Measurements from ENCODE around the gene CDADC1. TPM values are rescaled to one million over a fixed set of nuclear protein-coding genes. Genes with fewer than 3 reads are reported as not detected.

The CDADC1 gene
- total and polyA plus RNA-seq, 7 donors = 2.4 to 12.2 (median 6.5) TPM

GRCh38 chr13:49216334-49216733, 31.4 kb upstream of the CDADC1 start:
- Histone ChIP-seq H3K27ac (no peak overlapping the region), H3K27me3 (peaks cover 15 to 42% (median 36%) of the 10 kb centered on the region in 3 donors), H3K36me3 (no peaks in the 10 kb centered on the region), H3K4me1 (peaks cover 0 to 18% (median 14%) of the 10 kb centered on the region in 4 donors), H3K9me3 (no peaks in the 10 kb centered on the region), H3K4me3 (no peak overlapping the region)
- intact Hi-C loops (cut with DNase I) = no loop called here
- no peak for DNase-seq
- 79 to 94% methylated on average over 6 of the region's 6 CpGs for WGBS, 2 donors
- TF ChIP-seq EP300 (IDR thresholded peaks at IDR 0.05) = no peak
- TF ChIP-seq, protein P1, sequence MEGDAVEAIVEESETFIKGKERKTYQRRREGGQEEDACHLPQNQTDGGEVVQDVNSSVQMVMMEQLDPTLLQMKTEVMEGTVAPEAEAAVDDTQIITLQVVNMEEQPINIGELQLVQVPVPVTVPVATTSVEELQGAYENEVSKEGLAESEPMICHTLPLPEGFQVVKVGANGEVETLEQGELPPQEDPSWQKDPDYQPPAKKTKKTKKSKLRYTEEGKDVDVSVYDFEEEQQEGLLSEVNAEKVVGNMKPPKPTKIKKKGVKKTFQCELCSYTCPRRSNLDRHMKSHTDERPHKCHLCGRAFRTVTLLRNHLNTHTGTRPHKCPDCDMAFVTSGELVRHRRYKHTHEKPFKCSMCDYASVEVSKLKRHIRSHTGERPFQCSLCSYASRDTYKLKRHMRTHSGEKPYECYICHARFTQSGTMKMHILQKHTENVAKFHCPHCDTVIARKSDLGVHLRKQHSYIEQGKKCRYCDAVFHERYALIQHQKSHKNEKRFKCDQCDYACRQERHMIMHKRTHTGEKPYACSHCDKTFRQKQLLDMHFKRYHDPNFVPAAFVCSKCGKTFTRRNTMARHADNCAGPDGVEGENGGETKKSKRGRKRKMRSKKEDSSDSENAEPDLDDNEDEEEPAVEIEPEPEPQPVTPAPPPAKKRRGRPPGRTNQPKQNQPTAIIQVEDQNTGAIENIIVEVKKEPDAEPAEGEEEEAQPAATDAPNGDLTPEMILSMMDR (IDR thresholded peaks at IDR 0.05) = no peak
- TF ChIP-seq POLR2AphosphoS5 (IDR thresholded peaks at IDR 0.05) = no peak
- TF ChIP-seq POLR2A (IDR thresholded peaks at IDR 0.05) = no peak

DNA sequence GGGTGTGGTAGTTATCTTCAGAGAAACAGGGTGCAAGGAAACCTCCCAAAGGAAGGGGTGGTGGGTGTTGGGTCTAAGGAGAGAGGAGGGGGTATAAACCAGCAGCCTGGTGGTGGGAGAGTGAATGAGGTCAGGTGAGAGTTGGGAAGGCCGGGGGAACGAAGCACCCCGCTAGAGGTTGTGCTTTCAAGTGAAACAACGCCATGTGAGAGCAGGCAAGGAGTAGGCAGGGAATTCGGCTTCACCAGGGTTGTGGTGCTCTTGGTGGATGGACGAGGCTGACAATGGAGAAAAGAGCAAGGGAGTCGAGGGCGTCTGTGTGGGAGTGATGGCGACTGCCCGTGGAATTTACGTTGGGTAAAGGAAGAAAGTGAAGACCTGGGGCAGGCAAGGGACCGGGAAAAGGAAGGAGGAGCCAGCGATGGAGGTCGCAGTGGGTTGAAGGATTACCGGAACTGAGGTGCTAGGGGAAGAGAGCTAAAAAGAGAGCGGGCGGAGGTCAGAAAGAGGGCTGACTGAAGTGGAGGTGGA, 29.7 kb upstream of the CDADC1 start:
- peaks cover 0 to 23% (median 18%) of the 10 kb centered on the region in 4 donors for H3K4me1 ChIP-seq
- intact Hi-C loops (cut with DNase I) = no loop called here
- DNase-seq = no peak
- H3K9me3 ChIP-seq = no peaks in the 10 kb centered on the region
- TF ChIP-seq POLR2A (IDR thresholded peaks at IDR 0.05) (no peak), POLR2AphosphoS5 (IDR thresholded peaks at IDR 0.05) (no peak)
- TF ChIP-seq, protein P1 (IDR thresholded peaks at IDR 0.05) = no peak
- H3K4me3 ChIP-seq = no peak overlapping the region
- no peak overlapping the region for H3K27ac ChIP-seq
- 56 to 61% methylated on average over 17 of the region's 17 CpGs for WGBS, 2 donors
- peaks cover 21 to 57% (median 46%) of the 10 kb centered on the region in 3 donors for H3K27me3 ChIP-seq
- H3K36me3 ChIP-seq = no peaks in the 10 kb centered on the region

- no peak for DNase-seq
- 26 to 48% methylated on average over 25 of the region's 25 CpGs for WGBS, 2 donors
- TF ChIP-seq POLR2A (IDR thresholded peaks at IDR 0.05) (no peak), EP300 (IDR thresholded peaks at IDR 0.05) (no peak), POLR2AphosphoS5 (IDR thresholded peaks at IDR 0.05) (no peak)
- TF ChIP-seq, protein P1 (IDR thresholded peaks at IDR 0.05) = no peak
- Histone ChIP-seq H3K36me3 (no peaks in the 10 kb centered on the region), H3K9me3 (no peaks in the 10 kb centered on the region), H3K27me3 (peaks cover 21 to 60% (median 46%) of the 10 kb centered on the region in 3 donors), H3K4me1 (peaks cover 0 to 23% (median 18%) of the 10 kb centered on the region in 4 donors), H3K27ac (no peak overlapping the region), H3K4me3 (no peak overlapping the region)
- intact Hi-C loops (cut with DNase I) = no loop called here
These were observed 29.2 kb upstream of the CDADC1 start for GRCh38 chr13:49218493-49219051.

GRCh38 chr13:49219647-49220035, 28.1 kb upstream of the CDADC1 start:
- peak overlapping the region; percentile 16 to 52 (median 44) for H3K4me3 ChIP-seq
- H3K9me3 ChIP-seq = no peaks in the 10 kb centered on the region
- no peak for DNase-seq
- no peak overlapping the region for H3K27ac ChIP-seq
- H3K4me1 ChIP-seq = peaks cover 0 to 23% (median 18%) of the 10 kb centered on the region in 4 donors
- peaks cover 21 to 60% (median 46%) of the 10 kb centered on the region in 3 donors for H3K27me3 ChIP-seq
- no peak for TF ChIP-seq POLR2A (IDR thresholded peaks at IDR 0.05)
- TF ChIP-seq, protein P1 (IDR thresholded peaks at IDR 0.05) = no peak
- TF ChIP-seq EP300 (IDR thresholded peaks at IDR 0.05) = no peak
- TF ChIP-seq POLR2AphosphoS5 (IDR thresholded peaks at IDR 0.05) = no peak
- intact Hi-C loops (cut with DNase I) = no loop called here
- 17 to 21% methylated on average over 17 of the region's 17 CpGs for WGBS, 2 donors
- no peaks in the 10 kb centered on the region for H3K36me3 ChIP-seq

All from sigmoid colon (tissue), 7 donors.